HG02763 (cell line): ENCODE results near the gene SLC25A19.

Source experiments
- ATAC-seq: cut with Tn5 transposase; IDR thresholded peaks from one replicate; pipeline ENCODE4 v1.9.1; 2021; ENCODE audit warnings: mild to moderate bottlenecking, moderate library complexity; ENCODE audit not compliant: unreplicated experiment

SLC25A19 gene

DNA sequence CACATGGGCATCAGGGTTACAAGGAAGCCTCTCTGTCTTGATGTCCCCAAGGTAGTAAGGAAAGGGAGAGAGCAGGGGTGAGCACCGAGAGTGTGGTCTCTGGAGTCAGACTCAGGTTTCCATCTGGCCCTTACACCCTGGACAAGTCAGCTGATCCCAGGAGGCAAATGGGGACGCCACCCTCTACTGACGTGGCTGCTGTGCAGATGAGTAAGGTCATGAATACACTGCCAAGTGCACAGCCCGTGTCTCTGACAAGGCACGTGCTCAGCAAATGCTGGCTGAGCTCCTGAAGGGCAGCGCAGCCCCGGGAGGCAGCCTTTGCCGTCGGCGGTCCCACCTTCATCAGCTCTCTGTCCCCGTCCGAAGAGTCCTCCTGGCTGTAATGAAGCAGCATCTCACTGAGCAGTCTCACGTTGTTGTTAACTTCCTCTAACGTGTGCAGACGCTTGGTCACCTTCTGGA is 47.2 kb downstream of the SLC25A19 start:
- ATAC-seq: no peak

DNA sequence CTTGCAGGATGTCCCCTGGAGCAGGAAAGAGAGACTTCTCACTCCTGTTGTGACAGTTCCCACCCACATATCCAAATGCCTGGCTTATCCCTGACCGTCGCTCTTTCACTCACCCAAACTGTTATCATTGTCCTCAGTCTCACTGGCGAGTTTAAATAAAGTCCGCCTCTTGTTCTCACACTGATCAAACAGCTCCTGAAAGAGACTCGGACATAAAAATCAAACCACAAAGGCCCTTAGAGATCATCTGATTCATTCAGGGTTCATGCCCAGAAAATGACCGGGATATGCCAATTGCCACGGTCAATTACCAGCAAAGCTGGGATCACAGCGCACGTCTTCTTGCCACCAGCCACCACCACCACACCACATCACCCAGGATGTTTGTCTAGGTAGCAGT is 47.7 kb downstream of the SLC25A19 start:
- ATAC-seq: no peak

DNA sequence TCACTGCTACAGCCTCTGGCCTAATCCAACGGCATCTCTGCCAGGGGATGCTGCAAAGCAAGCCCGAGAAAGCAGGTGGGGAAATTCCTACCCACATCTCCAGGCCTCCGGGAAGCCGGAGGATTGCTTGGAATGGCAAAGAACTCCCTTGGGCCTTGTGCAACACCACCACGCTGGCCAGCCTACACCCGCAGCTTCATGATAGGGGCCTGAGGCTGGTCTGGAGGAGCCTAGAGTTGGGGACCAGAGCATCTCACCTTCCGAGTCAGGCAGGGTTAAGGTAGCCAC is 48.1 kb downstream of the SLC25A19 start:
- ATAC-seq: no peak

DNA sequence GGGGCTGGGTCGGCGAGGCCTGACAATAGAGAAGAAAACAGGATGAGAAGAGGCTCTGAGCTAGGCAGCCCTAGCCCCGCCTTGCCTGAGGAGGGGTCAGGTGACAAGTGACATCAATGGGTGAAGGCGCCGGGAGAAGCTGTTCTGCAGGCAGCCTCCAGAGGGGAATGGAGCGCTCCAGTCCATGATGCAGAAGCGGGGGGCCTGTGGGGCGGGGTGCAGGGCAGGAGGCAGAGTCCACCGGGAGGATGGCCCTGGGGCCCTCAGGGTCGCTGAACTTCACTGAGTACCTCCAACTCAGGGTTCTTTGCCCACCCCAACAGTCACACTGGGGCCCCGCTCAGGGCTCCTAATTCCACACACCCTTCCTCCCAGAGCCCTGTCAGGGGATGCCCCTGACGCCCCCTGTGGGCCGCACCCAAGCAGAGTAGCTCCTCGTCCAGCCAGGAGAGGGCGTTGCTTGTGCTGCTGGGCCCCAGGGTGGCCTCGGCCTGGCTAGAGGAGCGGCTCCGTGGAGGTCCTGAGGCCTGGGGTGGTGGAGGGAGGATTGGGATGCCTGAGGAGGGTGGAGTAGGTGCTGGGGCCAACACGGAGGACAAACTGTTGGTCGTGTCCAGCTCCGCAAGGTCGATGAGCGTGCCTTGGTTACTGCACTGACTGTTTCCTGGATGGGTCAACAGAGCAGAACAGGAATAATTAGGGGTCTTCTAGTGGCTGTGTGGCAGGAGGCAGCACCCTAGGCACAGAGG is 48.7 kb downstream of the SLC25A19 start:
- no peak for ATAC-seq

DNA sequence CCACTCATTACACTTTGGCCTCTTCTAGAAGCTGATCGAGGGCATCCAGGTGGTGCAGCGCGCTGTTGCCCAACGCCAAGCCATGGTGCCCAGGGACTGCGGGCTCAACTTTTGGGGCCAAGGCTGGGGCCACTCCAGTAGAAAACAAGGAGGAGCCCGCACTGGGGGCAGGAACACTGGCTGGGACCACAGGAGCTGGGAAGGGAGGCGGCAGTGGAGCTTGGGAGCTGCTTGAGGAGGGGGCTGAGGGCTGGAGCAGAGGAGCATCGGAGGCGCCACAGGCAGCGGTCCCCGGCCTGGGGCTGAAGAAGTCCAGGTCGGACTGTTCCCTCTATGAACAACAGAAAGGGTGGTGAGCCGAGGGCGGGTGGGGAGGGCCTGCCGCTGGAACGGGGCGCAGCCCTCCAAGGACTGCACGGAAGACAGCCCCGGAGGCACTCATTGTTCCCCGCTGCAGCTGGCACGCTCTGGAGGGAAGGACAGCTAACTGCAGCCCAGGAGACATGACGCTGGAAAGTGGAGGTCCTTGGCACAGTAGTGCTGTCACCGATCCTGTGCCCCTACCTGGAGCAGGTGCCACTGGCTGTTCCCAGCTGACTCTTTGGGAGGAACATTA is 49.3 kb downstream of the SLC25A19 start:
- no peak for ATAC-seq

DNA sequence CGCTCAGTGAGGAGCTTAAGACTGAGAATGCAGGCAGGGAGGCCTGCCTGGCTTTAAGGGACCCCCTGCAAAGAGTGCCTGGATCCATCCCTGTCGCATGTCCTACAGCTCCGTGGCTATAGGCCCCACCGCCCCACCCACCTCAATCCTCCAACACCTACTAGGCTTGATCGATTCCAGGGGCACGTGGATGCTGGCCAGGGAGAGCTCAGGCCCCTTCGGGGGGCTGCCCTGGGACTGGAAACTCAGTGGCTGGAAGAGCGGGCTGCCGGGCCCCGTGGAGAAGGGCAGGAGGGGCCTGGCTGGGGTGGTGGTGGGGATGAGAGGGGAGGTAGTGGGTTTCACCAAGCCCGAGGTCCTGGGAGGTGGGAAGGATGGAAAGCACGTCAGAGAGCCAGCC is 50.0 kb downstream of the SLC25A19 start:
- no peak for ATAC-seq

DNA sequence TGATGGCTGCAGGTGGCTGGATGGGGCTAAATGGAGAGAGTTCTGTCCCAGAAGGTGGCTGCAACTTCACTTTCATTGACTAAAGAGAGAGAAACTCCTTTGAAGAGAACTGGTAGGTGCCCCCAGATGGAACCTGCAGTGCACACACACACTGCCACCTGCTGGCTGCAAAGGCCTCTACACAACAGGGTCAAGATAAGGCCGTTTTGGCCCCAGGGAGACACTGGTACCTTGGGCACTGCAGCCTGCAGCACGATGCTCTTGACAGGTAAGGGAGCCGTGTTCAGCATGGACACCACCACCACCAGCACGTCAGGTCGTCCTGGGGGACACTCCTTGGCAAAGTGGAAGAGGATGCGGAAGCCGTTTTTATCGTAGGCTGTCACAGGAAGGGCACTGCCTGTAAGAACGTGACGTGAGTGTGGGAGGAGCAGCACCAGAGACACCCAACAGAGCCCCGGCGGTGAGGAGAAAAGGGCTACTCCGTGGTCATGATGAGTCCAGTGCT is 50.5 kb downstream of the SLC25A19 start:
- no peak for ATAC-seq

DNA sequence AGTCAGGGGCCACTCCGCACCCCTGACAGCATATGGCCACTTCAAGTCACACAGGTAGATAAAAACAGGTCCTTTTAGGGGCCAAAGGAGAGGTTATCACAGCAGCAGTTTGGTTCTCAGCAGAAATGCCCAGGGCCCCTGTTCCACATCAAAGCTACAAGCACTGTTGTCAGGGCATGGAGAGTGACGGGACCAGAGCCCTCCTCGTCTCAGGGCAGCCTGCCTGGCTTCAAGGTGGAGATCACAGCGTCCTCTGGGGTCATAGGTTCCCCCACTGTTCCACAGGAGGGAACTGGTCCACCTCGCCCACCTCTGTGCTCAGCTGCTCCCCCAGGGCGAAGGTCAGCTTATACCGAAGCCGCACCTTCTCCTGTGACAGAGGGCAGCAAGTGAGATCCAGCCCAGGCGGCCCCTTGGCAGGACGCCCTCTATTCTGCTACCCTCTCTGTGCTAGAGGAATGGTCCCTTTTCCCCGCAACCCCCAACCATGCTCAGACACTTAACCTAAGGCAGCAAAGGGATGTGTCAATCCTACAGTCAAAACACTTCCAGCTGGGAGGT is 51.1 kb downstream of the SLC25A19 start:
- no peak for ATAC-seq

DNA sequence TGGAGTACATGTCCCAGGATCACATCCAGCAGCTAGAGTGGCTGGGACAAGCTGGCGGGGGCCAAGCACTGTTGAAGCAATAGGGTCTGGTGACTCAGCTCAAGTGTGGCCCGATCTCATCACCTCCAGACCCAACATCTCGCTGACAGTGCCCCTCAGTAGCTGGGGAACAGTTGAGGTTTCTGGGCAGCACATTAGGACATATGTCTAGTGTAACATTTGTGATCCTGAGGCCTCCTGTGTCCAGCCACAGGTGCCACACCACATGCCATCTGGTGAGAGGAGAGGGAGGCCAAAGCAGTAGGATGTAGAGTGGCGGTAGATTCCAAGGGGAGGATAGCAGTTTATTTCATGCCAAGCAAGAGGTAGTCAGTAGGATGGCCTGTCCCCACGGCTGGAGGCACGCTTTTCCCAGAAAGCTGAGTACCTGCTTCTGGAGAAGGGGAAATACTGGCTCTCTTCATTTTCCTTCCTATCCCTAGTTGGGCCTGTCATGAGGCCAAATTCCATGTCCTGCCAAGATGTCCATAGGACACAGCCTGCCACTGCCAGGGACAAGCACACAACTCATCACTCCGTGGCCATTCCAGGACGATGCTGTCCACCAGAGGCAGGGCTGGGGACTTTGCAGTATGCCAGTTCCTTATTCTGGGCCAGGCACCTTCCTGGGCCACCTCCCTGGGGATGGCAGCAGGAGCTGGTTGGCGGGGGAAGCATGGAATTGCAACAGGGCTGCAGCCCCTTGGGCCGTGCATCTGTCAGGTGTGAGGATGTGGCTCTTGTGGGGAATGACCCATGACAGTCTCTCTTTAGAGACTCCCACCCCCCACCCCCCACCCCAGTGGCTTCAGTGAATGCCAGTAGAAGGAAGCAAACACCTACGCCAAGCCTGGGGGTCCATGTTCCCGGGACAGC is 51.9 kb downstream of the SLC25A19 start:
- ATAC-seq: no peak

DNA sequence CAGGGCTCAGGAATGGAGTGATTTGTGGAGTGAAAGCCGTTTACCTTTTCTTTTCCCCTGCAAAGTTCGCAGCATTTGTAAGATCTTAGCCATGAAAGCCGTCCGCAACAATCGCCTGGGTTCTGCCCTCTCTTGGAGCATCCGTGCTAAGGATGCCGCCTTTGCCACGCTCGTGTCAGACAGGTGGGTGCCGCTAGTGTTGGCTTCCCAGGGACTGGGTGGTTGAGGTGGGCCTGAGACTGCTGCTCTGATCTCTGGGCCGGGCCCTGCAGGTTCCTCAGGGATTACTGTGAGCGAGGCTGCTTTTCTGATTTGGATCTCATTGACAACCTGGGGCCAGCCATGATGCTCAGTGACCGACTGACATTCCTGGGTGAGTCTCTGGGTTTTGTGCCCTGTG is 56.4 kb downstream of the SLC25A19 start:
- no peak for ATAC-seq

DNA sequence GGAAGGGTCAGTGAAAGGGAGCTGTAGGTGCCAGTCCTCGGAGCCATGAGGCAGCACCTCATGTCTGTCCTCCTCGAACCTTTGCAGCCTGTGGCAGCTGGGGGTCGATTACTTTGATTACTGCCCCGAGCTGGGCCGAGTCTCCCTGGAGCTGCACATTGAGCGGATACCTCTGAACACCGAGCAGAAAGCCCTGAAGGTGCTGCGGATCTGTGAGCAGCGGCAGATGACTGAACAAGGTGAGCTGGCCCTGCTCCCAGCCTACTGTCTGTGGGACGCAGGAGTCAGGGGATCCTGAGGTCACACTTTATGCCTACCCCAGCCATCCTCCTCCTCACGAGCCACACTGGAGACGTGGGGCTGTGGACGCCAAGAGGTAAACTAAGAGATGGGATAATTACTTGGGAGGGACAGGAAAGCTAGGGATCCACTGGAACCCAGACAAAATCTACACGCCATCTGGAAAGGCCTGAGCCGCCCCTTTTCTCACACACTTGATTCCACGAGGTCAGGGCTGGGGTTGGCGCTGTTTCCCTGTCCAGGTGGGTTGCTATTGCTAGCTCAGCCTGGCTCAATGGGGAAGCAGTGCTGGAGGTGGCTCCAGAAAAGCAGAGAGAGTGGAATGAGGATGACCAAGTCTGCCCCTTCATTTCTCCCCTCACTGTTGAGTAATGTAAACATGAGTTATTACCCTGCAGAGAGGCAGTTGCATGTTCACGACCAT is 57.3 kb downstream of the SLC25A19 start:
- no peak for ATAC-seq

DNA sequence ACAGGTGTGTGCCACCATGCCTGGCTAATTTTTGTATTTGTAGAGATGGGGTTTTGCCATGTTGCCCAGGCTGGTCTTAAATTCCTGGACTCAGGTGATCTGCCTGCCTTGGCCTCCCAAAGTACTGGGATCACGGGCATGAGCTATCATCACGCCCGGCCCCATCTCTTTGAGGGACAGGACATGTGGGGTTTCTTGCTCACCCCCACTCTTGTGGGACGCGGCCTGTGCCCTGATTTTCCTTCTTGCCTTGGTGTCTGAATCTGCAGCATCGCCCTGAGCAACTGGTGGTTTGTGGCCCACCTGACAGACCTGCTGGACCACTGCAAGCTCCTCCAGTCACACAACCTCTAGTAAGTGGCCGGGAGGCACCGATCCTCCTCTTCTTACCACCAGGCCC is 58.2 kb downstream of the SLC25A19 start:
- no peak for ATAC-seq

DNA sequence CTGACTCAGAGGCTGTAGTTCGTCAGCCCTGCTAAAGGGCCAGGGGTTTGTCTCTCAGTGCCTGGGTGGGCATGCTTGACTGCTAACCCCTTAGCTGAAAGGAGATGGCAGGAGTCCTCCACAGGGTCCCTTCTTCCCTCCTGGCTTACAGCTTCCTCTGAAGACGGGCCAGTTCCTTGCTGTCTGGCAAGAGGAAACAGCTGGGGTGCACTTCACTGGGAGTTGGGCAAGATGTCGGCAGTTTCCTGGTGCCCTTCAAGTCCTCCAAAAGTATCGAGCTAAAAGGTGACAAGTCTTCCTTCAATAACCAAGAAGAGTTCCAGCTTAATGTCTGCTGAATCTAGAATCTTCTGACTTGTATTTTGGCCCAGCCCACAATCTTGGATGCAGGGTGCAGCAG is 60.4 kb downstream of the SLC25A19 start:
- no peak for ATAC-seq

DNA sequence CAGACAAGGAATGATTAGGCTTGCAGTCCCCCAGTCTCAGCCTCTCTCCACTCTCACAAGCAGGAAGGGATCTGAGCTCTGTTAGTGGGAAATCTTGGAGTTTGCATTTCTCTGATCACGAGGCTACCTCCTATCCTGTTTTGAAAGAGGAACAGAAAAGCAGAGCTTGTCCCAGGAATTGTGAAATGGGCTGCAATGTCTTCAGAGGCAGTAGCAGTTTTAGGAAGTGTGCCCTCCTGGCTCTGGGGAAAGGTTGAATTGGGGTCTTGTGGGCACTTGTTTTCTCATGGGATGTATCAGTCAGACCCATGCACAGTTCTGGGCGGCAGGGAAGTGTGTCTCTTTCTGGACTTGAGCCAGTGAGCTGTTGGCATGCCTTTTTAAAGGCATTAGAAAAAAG is 60.9 kb downstream of the SLC25A19 start:
- no peak for ATAC-seq

DNA sequence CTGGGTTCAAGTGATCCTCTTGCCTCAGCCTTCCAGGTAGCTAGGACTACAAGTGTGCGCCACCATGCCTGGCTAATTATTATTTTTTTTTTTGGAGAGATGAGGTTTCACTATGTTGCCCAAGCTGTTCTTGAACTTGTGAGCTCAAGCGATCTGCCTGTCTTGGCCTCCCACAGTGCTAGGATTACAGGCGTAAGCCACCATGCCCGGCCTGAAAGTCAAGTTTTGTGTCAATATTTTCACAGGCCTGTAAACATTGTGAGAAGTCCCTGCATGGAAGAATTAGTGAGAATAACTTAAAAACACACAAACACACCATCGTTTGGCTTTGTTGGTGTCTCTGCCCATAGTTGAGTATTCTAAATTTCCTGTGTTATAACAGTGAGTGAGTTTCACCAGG is 61.5 kb downstream of the SLC25A19 start:
- ATAC-seq: no peak

DNA sequence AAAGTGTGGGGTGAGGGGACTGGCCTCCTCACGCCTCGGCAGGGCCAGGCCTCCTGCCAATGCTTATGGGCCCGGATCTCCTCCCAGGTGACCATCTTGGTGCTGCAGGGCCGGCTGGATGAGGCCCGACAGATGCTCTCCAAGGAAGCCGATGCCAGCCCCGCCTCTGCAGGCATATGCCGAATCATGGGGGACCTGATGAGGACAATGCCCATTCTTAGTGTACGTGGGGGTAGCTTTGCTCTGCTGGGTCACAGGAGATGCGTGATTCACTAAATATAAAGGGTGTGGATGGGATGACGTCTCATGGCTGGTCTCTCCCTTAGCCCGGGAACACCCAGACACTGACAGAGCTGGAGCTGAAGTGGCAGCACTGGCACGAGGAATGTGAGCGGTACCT is 64.2 kb downstream of the SLC25A19 start:
- ATAC-seq: no peak
